H1 (cell line): ENCODE results near the gene GTPBP1. TPM values are rescaled to one million over a fixed set of nuclear protein-coding genes. Genes with fewer than 3 reads are reported as not detected.

Experiments
- CTCF ChIA-PET: fragments of 300-600 bp; sonication (Branson Sonifier 250); formaldehyde crosslinking; loops from one replicate; lab custom pipeline; 2021; ENCODE audit not compliant: partially characterized antibody; lab: Charles Lee
- POLR2A ChIA-PET: fragments of 300-600 bp; sonication (Branson Sonifier 250); formaldehyde crosslinking; loops from one replicate; lab custom pipeline; 2021; ENCODE audit warnings: inconsistent platforms; ENCODE audit not compliant: partially characterized antibody; lab: Charles Lee
- DNase-seq, 2 experiments: peaks; one replicate each; pipeline versions ENCODE4 v3.0.0 to v3.0.0-alpha.2; 2010 to 2022; ENCODE audit warnings: low spot score in 2 of 2, low read depth in 1 of 2, mixed read lengths in 1 of 2
- FAIRE-seq: peaks from 2 replicates; lab custom pipeline; 2011; peaks lifted over from hg19 to GRCh38; lab: Jason Lieb, UNC
- H2AFZ ChIP-seq: 2 replicates; pipeline ENCODE4 v1.8.1; 2012; ENCODE audit warnings: low read length, inconsistent platforms
- H2AK5ac ChIP-seq: 2 replicates; pipeline ENCODE4 v1.6.1; 2013; ENCODE audit warnings: low read depth, low read length
- H2BK120ac ChIP-seq: replicated peaks from 2 replicates; pipeline ENCODE3; 2013; ENCODE audit warnings: low read depth, low read length, inconsistent platforms
- H2BK12ac ChIP-seq: 2 replicates; pipeline ENCODE4 v1.6.1; 2013; ENCODE audit warnings: low read depth, low read length
- H2BK15ac ChIP-seq: 2 replicates; pipeline ENCODE4 v1.6.1; 2013; ENCODE audit warnings: low read length
- H2BK20ac ChIP-seq: 2 replicates; pipeline ENCODE4 v1.6.1; 2013; ENCODE audit warnings: low read length
- H2BK5ac ChIP-seq: 2 replicates; pipeline ENCODE4 v1.6.1; 2013; ENCODE audit warnings: low read depth, low read length
- H3K14ac ChIP-seq: 2 replicates; pipeline ENCODE4 v1.6.1; 2013; ENCODE audit warnings: inconsistent platforms; ENCODE audit not compliant: insufficient read length
- H3K18ac ChIP-seq: 2 replicates; pipeline ENCODE4 v1.6.1; 2013; ENCODE audit warnings: low read length; ENCODE audit errors: extremely low read depth
- H3K23ac ChIP-seq: 2 replicates; pipeline ENCODE4 v1.6.1; 2013; ENCODE audit warnings: inconsistent platforms; ENCODE audit not compliant: insufficient read length
- H3K23me2 ChIP-seq: 2 replicates; pipeline ENCODE4 v1.6.1; 2013; ENCODE audit warnings: low read depth, low read length
- H3K27ac ChIP-seq: 2 replicates; pipeline ENCODE4 v1.6.1; 2011; ENCODE audit warnings: low read depth, low read length, inconsistent platforms
- H3K27me3 ChIP-seq, 4 experiments: replicated peaks in 1 of 4; 1 replicate in 1 of 4; 2 replicates in 3 of 4; pipeline versions ENCODE4 v1.6.1 to v1.8.1; 2011 to 2013; ENCODE audit warnings: low read length in 3 of 4, mild to moderate bottlenecking in 3 of 4, inconsistent platforms in 2 of 4, mixed read lengths in 2 of 4, moderate library complexity in 1 of 4; ENCODE audit not compliant: control insufficient read depth in 3 of 4, insufficient read depth in 3 of 4; ENCODE audit errors: extremely low read depth in 1 of 4
- H3K36me3 ChIP-seq, 4 experiments: 2 replicates each; pipeline versions ENCODE4 v1.6.1 to v1.8.1; 2011 to 2013; ENCODE audit warnings: mild to moderate bottlenecking in 4 of 4, low read length in 3 of 4, moderate library complexity in 2 of 4, control low read depth in 1 of 4, inconsistent platforms in 1 of 4; ENCODE audit not compliant: insufficient read depth in 4 of 4, control insufficient read depth in 2 of 4
- H3K4ac ChIP-seq: replicated peaks from 2 replicates; pipeline ENCODE3; 2013; ENCODE audit warnings: low read length, low read depth, mixed read lengths, inconsistent platforms; ENCODE audit not compliant: insufficient read length
- H3K4me1 ChIP-seq, 4 experiments: replicated peaks in 1 of 4; 1 replicate in 1 of 4; 2 replicates in 3 of 4; pipeline versions ENCODE4 v1.6.1 to v1.8.1; 2011 to 2013; ENCODE audit warnings: low read length in 3 of 4, inconsistent platforms in 2 of 4, mixed read lengths in 1 of 4; ENCODE audit not compliant: insufficient read depth in 4 of 4, control insufficient read depth in 3 of 4
- H3K4me2 ChIP-seq, 2 experiments: 2 replicates each; pipeline versions ENCODE4 v1.6.1 to v1.8.1; 2011 to 2013; ENCODE audit warnings: low read depth in 2 of 2, low read length in 2 of 2, control low read depth in 1 of 2, inconsistent platforms in 1 of 2, mild to moderate bottlenecking in 1 of 2; ENCODE audit not compliant: insufficient read depth in 1 of 2
- H3K4me3 ChIP-seq, 4 experiments: fragments of 200-600, 300-600 bp in 1 of 4; sonication (generic), shearing (Covaris generic), sonication (Bioruptor Twin) in 1 of 4; 2 replicates each; pipeline versions ENCODE4 v1.5.1 to v1.8.1; 2011 to 2016; ENCODE audit warnings: low read length in 4 of 4, low read depth in 3 of 4, control low read depth in 2 of 4, inconsistent platforms in 2 of 4, mild to moderate bottlenecking in 2 of 4, mixed read lengths in 1 of 4, moderate library complexity in 1 of 4; ENCODE audit not compliant: insufficient read depth in 2 of 4; ENCODE audit errors: extremely low read depth in 1 of 4
- H3K56ac ChIP-seq: replicated peaks from 2 replicates; pipeline ENCODE3; 2013; ENCODE audit warnings: low read depth, mild to moderate bottlenecking, mixed read lengths, low read length, inconsistent platforms; ENCODE audit not compliant: insufficient read length
- H3K79me1 ChIP-seq: 2 replicates; pipeline ENCODE4 v1.6.1; 2013; ENCODE audit warnings: low read depth, low read length, control low read depth
- H3K79me2 ChIP-seq, 2 experiments: 2 replicates each; pipeline versions ENCODE4 v1.6.1 to v1.8.1; 2012 to 2013; ENCODE audit warnings: low read length in 2 of 2, mild to moderate bottlenecking in 2 of 2, inconsistent platforms in 1 of 2; ENCODE audit not compliant: insufficient read depth in 2 of 2, control insufficient read depth in 1 of 2
- H3K9ac ChIP-seq, 4 experiments: replicated peaks in 1 of 4; 1 replicate in 1 of 4; 2 replicates in 3 of 4; pipeline versions ENCODE4 v1.6.1 to v1.8.1; 2011 to 2013; ENCODE audit warnings: low read depth in 3 of 4, low read length in 3 of 4, control low read depth in 2 of 4, mild to moderate bottlenecking in 2 of 4, moderate library complexity in 2 of 4, inconsistent platforms in 1 of 4; ENCODE audit errors: extremely low read depth in 1 of 4
- H3K9me3 ChIP-seq, 2 experiments: 2 replicates each; pipeline versions ENCODE4 v1.6.1 to v1.8.1; 2012 to 2013; ENCODE audit warnings: mild to moderate bottlenecking in 2 of 2, moderate library complexity in 2 of 2, control low read depth in 1 of 2, inconsistent platforms in 1 of 2, low read depth in 1 of 2, low read length in 1 of 2, mixed read lengths in 1 of 2; ENCODE audit not compliant: insufficient read depth in 2 of 2
- H4K20me1 ChIP-seq, 2 experiments: replicated peaks in 1 of 2; 2 replicates each; pipeline versions ENCODE3 to v1.8.1; 2011 to 2013; ENCODE audit warnings: inconsistent platforms in 2 of 2, low read length in 2 of 2, mild to moderate bottlenecking in 1 of 2; ENCODE audit not compliant: insufficient read depth in 2 of 2, control insufficient read depth in 1 of 2
- H4K5ac ChIP-seq: 2 replicates; pipeline ENCODE4 v1.6.1; 2013; ENCODE audit warnings: low read length, low read depth, mixed read lengths, inconsistent platforms; ENCODE audit not compliant: insufficient read length
- H4K8ac ChIP-seq: 2 replicates; pipeline ENCODE4 v1.8.0; 2013; ENCODE audit warnings: mild to moderate bottlenecking, moderate library complexity, low read length, inconsistent platforms; ENCODE audit not compliant: insufficient read depth; ENCODE audit errors: extremely low read depth
- H4K91ac ChIP-seq: replicated peaks from 2 replicates; pipeline ENCODE3; 2013; ENCODE audit warnings: low read length, mixed read lengths, inconsistent platforms; ENCODE audit not compliant: insufficient read length
- CHD2 ChIP-seq: IDR thresholded peaks from 2 replicates; pipeline ENCODE4 v1.6.1; 2012; ENCODE audit warnings: low read length, improper control_type of control experiment
- CTBP2 ChIP-seq: IDR thresholded peaks from 2 replicates; pipeline ENCODE4 v1.7.0; 2011; ENCODE audit warnings: borderline replicate concordance, mild to moderate bottlenecking, moderate library complexity, mixed read lengths, low read length; ENCODE audit not compliant: insufficient read depth, insufficient read length
- CTCF ChIP-seq, 3 experiments: IDR thresholded peaks; 1 replicate in 2 of 3; 2 replicates in 1 of 3; pipeline versions ENCODE4 v1.5.1 to v1.6.1; 2011; ENCODE audit warnings: low read length in 3 of 3, mild to moderate bottlenecking in 3 of 3, inconsistent platforms in 2 of 3, low read depth in 1 of 3, moderate library complexity in 1 of 3; ENCODE audit not compliant: insufficient read depth in 1 of 3; ENCODE audit errors: control extremely low read depth in 1 of 3
- EZH2 ChIP-seq: fragments of 200-600 bp; sonication (generic); IDR thresholded peaks from 2 replicates; pipeline ENCODE4 v1.7.1; 2012; ENCODE audit warnings: low read depth, mild to moderate bottlenecking, moderate library complexity, low read length, inconsistent platforms; ENCODE audit not compliant: severe bottlenecking
- GABPA ChIP-seq: IDR thresholded peaks from 2 replicates; pipeline ENCODE4 v1.6.1; 2011; ENCODE audit warnings: mild to moderate bottlenecking, low read length, moderate library complexity, borderline replicate concordance; ENCODE audit not compliant: insufficient read depth
- MAFK ChIP-seq: IDR thresholded peaks from 2 replicates; pipeline ENCODE4 v1.6.1; 2012; ENCODE audit warnings: low read depth, mild to moderate bottlenecking, improper control_type of control experiment, low read length
- SIN3A ChIP-seq, 2 experiments: IDR thresholded peaks in 1 of 2; conservative IDR thresholded peaks in 1 of 2; 2 replicates each; pipeline ENCODE4 v1.6.1; 2011 to 2012; ENCODE audit warnings: low read length in 2 of 2, improper control_type of control experiment in 1 of 2, low read depth in 1 of 2, mild to moderate bottlenecking in 1 of 2
- SUZ12 ChIP-seq: fragments of 200-600 bp; sonication (generic); IDR thresholded peaks from 2 replicates; pipeline ENCODE4 v1.6.1; 2012; ENCODE audit warnings: mild to moderate bottlenecking, inconsistent platforms, low read length, moderate library complexity, mixed read lengths
- TAF7 ChIP-seq: optimal IDR thresholded peaks from 2 replicates; pipeline ENCODE3; 2011; ENCODE audit warnings: low read depth, mild to moderate bottlenecking, inconsistent platforms, low read length, moderate library complexity, borderline replicate concordance
- WGBS, 2 experiments: shearing (Covaris generic) in 1 of 2; methylation state at CpG; one replicate each; pipeline versions ENCODE4 v1.1.6 to v1.1.7; 2013 to 2015; ENCODE audit warnings: low lambda C conversion rate in 2 of 2, mixed read lengths in 2 of 2, inconsistent platforms in 1 of 2, low coverage in 1 of 2, missing lambda C conversion rate in 1 of 2; ENCODE audit not compliant: insufficient replicate concordance in 2 of 2, insufficient coverage in 1 of 2, insufficient read length in 1 of 2; ENCODE audit errors: extremely low coverage in 1 of 2, missing lambda C conversion rate in 1 of 2; 5-methylcytosine and 5-hydroxymethylcytosine counted together
- polyA plus RNA-seq, 7 experiments: library from polyadenylated mRNA; depleted of rRNA in 3 of 7; stranded (reverse) in 5 of 7; unstranded in 2 of 7; fragments of >200 nt in 5 of 7; fragments of 200-250 nt in 2 of 7; gene quantifications; 1 replicate in 5 of 7; 2 replicates in 1 of 7; 4 replicates in 1 of 7; pipeline versions ENCODE4 v1.2.1 to v1.2.3, GENCODE V29; 2011 to 2013; ENCODE audit warnings: missing spikeins in 2 of 7, mixed read lengths in 2 of 7
- total RNA-seq: library from RNA; stranded (reverse); fragmentation: NEBNext Ultra II Directional; extraction: Animal tissue kit (Norgen Biotek cat#: 25700); gene quantifications from 2 replicates; pipeline ENCODE4 v1.2.1, GENCODE V29; 2021

The GTPBP1 gene
- total and polyA plus RNA-seq, 2 of the 8 experiments (the other 6 are each of a cell fraction or from before 2014, with no cell fraction given) = 53.1 to 91.8 TPM

GRCh38 chr22:38777087-38777671, 71.4 kb downstream of the GTPBP1 start:
- Histone ChIP-seq H3K4me3 (no peak overlapping the region), H2BK15ac (no peak overlapping the region), H3K56ac (no peak overlapping the region), H4K5ac (no peak overlapping the region), H3K79me2 (no peaks in the 10 kb centered on the region), H3K9me3 (no peaks in the 10 kb centered on the region), H4K8ac (no peak overlapping the region), H3K4me1 (peaks cover 0 to 4% (median 0%) of the 10 kb centered on the region in 4 experiments; a peak in 1 of 7 replicates), H3K36me3 (no peaks in the 10 kb centered on the region), H2BK120ac (no peak overlapping the region), H3K18ac (no peak overlapping the region), H3K27me3 (no peaks in the 10 kb centered on the region; a peak in 1 of 7 replicates), H2AFZ (no peak overlapping the region), H3K4ac (no peak overlapping the region), H2BK20ac (no peak overlapping the region), H3K27ac (no peak overlapping the region), H3K79me1 (peaks cover 2% of the 10 kb centered on the region; the same call in 1 of the 2 replicates), H2BK12ac (no peak overlapping the region), H3K14ac (no peak overlapping the region), H3K23ac (no peak overlapping the region), H3K23me2 (peaks cover 6% of the 10 kb centered on the region; the same call in 1 of the 2 replicates), H3K9ac (no peak overlapping the region), H2AK5ac (no peak overlapping the region), H2BK5ac (no peak overlapping the region; the same call in 1 of the 2 replicates), H4K91ac (no peak overlapping the region), H4K20me1 (peaks cover 0 to 2% of the 10 kb centered on the region in 2 experiments), H3K4me2 (no peak overlapping the region)
- DNase-seq (no peak), FAIRE-seq (no peak)
- WGBS, 2 experiments = 94% methylated on average over 27 of the region's 27 CpGs; no CpG with 5 or more reads in 1 of the 2 experiments
- ChIA-PET POLR2A (interaction anchor here (1.3 kb wide), 1 partner anchor 9 kb away, joined by 3 read pairs; no protein-coding TSS in a partner anchor), CTCF (interaction anchor here (1.0 to 3.1 kb wide), 3 partner anchors 10 to 534 kb away, joined by 3 to 9 read pairs (median 4); no protein-coding TSS in a partner anchor)
- TF ChIP-seq TAF7 (no peak), GABPA (no peak), CTCF (IDR thresholded peaks at IDR 0.05; ENCODE audit: control extremely low read depth in 1 of 3, insufficient read depth in 1 of 3, low read depth in 1 of 3, low read length in 3 of 3) (no peak), SUZ12 (no peak), CHD2 (no peak), CTBP2 (no peak), EZH2 (no peak), SIN3A (conservative IDR thresholded peaks at IDR 0.05 in 1 of 2, IDR thresholded peaks at IDR 0.05 in 1 of 2; ENCODE audit: low read depth in 1 of 2, low read length in 2 of 2) (no peak), MAFK (no peak)
